Mammary epithelial cell (primary cell): ENCODE data around the gene USPL1.
"Not testable (repeated sequence)": the region's sequence is repeated elsewhere in the genome, so short reads cannot be mapped to it uniquely, and the experiment has no call there.

ENCODE experiments used
- EZH2 ChIP-seq: IDR thresholded peaks from 2 replicates; pipeline ENCODE4 v1.6.1; 2012; ENCODE audit warnings: low read length, inconsistent platforms, borderline replicate concordance
- TF ChIP-seq, protein P1 (sequence below), 2 donors: IDR thresholded peaks in 1 of 2; conservative IDR thresholded peaks in 1 of 2; 2 replicates each; pipeline ENCODE4 v1.5.1; 2011 to 2012; ENCODE audit warnings: inconsistent platforms in 2 of 2, low read length in 2 of 2, mild to moderate bottlenecking in 2 of 2, control low read depth in 1 of 2, low read depth in 1 of 2; ENCODE audit not compliant: insufficient read depth in 1 of 2; ENCODE audit errors: extremely low read depth in 1 of 2

DNA sequence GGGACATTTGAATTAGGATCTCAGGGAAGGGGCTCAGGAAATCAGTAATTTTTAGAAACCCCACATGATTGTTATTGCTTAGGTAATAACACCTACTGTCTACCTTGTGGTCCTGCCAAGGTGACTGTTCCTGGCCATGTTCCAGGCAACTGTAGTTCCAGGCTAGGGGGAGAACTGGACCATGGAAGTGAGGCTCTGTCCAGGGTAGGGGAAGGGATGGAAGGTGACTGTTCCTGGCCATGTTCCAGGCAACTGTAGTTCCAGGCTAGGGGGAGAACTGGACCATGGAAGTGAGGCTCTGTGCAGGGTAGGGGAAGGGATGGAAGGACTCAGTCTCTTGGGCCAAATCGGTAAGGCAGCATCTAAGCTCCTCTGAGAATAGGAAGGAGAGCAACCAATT lies 23.5 kb downstream of the USPL1 start:
- TF ChIP-seq EZH2 = not testable (repeated sequence)
- TF ChIP-seq, protein P1, sequence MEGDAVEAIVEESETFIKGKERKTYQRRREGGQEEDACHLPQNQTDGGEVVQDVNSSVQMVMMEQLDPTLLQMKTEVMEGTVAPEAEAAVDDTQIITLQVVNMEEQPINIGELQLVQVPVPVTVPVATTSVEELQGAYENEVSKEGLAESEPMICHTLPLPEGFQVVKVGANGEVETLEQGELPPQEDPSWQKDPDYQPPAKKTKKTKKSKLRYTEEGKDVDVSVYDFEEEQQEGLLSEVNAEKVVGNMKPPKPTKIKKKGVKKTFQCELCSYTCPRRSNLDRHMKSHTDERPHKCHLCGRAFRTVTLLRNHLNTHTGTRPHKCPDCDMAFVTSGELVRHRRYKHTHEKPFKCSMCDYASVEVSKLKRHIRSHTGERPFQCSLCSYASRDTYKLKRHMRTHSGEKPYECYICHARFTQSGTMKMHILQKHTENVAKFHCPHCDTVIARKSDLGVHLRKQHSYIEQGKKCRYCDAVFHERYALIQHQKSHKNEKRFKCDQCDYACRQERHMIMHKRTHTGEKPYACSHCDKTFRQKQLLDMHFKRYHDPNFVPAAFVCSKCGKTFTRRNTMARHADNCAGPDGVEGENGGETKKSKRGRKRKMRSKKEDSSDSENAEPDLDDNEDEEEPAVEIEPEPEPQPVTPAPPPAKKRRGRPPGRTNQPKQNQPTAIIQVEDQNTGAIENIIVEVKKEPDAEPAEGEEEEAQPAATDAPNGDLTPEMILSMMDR (conservative IDR thresholded peaks at IDR 0.05 in 1 of 2, IDR thresholded peaks at IDR 0.05 in 1 of 2; ENCODE audit: extremely low read depth in 1 of 2, insufficient read depth in 1 of 2, low read depth in 1 of 2, low read length in 2 of 2) = not testable (repeated sequence)
